ENCODE measurements around the gene GRIFIN. TPM values are rescaled to one million over a fixed set of nuclear protein-coding genes. Genes with fewer than 3 reads are reported as not detected.

Gene GRIFIN
- total RNA-seq, 2 experiments from 2014 or later: not detected

GRCh38 chr7:2495418-2496299 is 19.5 kb upstream of the GRIFIN start:
- H3K9me2 ChIP-seq (ENCODE audit: insufficient read depth, low read length): no peaks in the 10 kb centered on the region
- intact Hi-C loops (cut with micrococcal nuclease; ENCODE audit: unreplicated experiment): no loop called here
- H3K79me2 ChIP-seq (ENCODE audit: insufficient read depth, low read depth, low read length): no peaks in the 10 kb centered on the region
- no peaks in the 10 kb centered on the region; the same call in 1 of the 2 replicates for H4K20me1 ChIP-seq (ENCODE audit: insufficient read depth, low read length)
- no peak overlapping the region for H2AFZ ChIP-seq (ENCODE audit: low read length)
- no peaks in the 10 kb centered on the region for H3K9me3 ChIP-seq (ENCODE audit: low read length)
- H3K4me3 ChIP-seq (ENCODE audit: low read depth, low read length, poor library complexity, severe bottlenecking): no peak overlapping the region
- TF ChIP-seq CTCF (conservative IDR thresholded peaks at IDR 0.05; ENCODE audit: low read length) (no peak), EZH2phosphoT487 (IDR thresholded peaks at IDR 0.05; ENCODE audit: borderline replicate concordance, low read depth, low read length) (no peak)
- no peak overlapping the region for H3K4me2 ChIP-seq (ENCODE audit: low read length)
- H3K4me1 ChIP-seq (ENCODE audit: insufficient read depth, low read length, poor library complexity, severe bottlenecking): no peaks in the 10 kb centered on the region
- no peak overlapping the region for H3K27ac ChIP-seq (ENCODE audit: low read depth, low read length, poor library complexity, severe bottlenecking)
- ChIA-PET CTCF (ENCODE audit: unreplicated experiment) (no interaction called here), POLR2A (interaction anchor here (0.7 kb wide), 1 partner anchor 382 kb away, joined by 7 read pairs; no protein-coding TSS in a partner anchor)
- no peaks in the 10 kb centered on the region for H3K36me3 ChIP-seq (ENCODE audit: insufficient read depth, low read length)
- no peak for DNase-seq (ENCODE audit: low spot score)
- no TSS peak for BruUV-seq (replicated peaks)

GRCh38 chr7:2494191-2495130 is 18.3 kb upstream of the GRIFIN start:
- H3K9me2 ChIP-seq (ENCODE audit: insufficient read depth, low read length): no peaks in the 10 kb centered on the region
- H3K36me3 ChIP-seq (ENCODE audit: insufficient read depth, low read length): no peaks in the 10 kb centered on the region
- no peak overlapping the region for H3K27ac ChIP-seq (ENCODE audit: low read depth, low read length, poor library complexity, severe bottlenecking)
- BruUV-seq (replicated peaks): no TSS peak
- intact Hi-C loops (cut with micrococcal nuclease; ENCODE audit: unreplicated experiment): no loop called here
- no peak overlapping the region for H3K4me2 ChIP-seq (ENCODE audit: low read length)
- no peak for DNase-seq (ENCODE audit: low spot score)
- TF ChIP-seq CTCF (conservative IDR thresholded peaks at IDR 0.05; ENCODE audit: low read length) (no peak), EZH2phosphoT487 (IDR thresholded peaks at IDR 0.05; ENCODE audit: borderline replicate concordance, low read depth, low read length) (no peak)
- no peak overlapping the region for H3K4me3 ChIP-seq (ENCODE audit: low read depth, low read length, poor library complexity, severe bottlenecking)
- no peaks in the 10 kb centered on the region for H3K9me3 ChIP-seq (ENCODE audit: low read length)
- no peaks in the 10 kb centered on the region for H3K79me2 ChIP-seq (ENCODE audit: insufficient read depth, low read depth, low read length)
- ChIA-PET CTCF (ENCODE audit: unreplicated experiment) (no interaction called here), POLR2A (interaction anchor here (0.7 kb wide), 1 partner anchor 384 kb away, joined by 7 read pairs; no protein-coding TSS in a partner anchor)
- no peaks in the 10 kb centered on the region; the same call in 1 of the 2 replicates for H4K20me1 ChIP-seq (ENCODE audit: insufficient read depth, low read length)
- no peaks in the 10 kb centered on the region for H3K4me1 ChIP-seq (ENCODE audit: insufficient read depth, low read length, poor library complexity, severe bottlenecking)
- H2AFZ ChIP-seq (ENCODE audit: low read length): no peak overlapping the region
